Stimulated activated CD4-positive, alpha-beta T cell treated with anti-CD3 and anti-CD28 coated beads, Interleukin-15, amount 100 ng/mL, for 48 hours (primary cell): Measurements from ENCODE around the gene EPHB6.

Experiments used
- DNase-seq, 2 donors: peaks; one replicate each; pipeline ENCODE4 v3.0.0-alpha.2; 2020; ENCODE audit warnings: low read depth in 2 of 2

Gene EPHB6

GRCh38 chr7:142898377-142899170, 43.7 kb downstream of the EPHB6 start:
- DNase-seq, result no peak

GRCh38 chr7:142899661-142900060, 44.8 kb downstream of the EPHB6 start:
- no peak for DNase-seq

DNA sequence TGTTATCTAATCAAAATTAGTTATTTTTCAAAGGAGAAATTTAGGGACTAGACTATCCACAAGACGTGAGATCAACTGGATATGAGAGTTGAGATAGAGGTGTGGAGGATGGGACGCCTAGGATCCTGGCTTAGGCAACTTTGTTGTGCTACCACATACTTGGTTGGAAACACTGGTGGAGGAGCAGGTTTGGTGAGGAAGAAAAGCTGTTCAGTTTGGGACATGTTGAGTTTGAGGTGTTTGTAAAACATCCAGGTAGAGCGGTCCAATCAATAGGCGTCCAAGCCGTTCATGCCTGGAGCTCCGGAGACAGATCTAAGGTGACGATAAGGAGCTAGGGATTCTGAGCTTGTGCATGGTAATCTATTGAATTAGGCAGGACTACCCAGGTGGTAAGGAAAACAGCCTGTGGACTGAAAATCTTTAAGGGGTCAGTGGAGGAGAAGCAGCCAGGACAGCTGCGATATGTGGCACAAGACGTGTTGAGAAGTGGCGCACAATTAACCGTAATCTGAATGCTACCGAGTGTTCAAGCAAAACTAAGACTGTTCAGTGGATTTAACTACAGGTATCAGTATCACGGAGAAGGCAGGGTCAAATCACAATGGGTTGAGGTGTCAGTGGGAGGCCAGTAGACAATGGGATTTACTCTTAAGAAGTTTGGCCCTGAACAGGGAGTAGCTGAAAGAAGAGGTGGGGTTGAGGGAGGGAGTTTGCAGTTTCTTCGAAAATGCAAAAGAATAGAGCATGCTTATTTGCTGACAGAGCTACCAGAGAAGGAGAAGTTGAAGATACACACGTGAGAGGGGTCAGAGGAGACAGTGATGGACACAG, 46.8 kb downstream of the EPHB6 start:
- DNase-seq, result no peak

DNA sequence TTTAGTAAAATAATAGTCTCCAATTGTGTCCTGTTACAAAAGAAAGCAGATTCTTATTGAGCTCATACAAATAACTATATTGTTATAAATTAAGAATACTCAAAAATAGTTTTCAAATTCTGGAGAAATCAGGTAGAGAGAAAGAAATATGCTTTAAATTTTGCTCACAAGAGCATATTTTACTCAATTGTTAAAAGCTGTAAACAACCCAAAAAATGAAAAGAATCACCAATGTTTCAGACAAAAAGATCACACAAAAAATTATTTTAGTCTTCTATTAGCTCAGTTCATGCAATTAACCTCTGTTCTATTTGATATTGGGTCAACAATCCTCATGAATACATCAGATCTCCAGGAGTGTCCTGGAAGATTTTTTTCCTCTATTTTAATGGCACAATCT, 49.3 kb downstream of the EPHB6 start:
- DNase-seq, result no peak

DNA sequence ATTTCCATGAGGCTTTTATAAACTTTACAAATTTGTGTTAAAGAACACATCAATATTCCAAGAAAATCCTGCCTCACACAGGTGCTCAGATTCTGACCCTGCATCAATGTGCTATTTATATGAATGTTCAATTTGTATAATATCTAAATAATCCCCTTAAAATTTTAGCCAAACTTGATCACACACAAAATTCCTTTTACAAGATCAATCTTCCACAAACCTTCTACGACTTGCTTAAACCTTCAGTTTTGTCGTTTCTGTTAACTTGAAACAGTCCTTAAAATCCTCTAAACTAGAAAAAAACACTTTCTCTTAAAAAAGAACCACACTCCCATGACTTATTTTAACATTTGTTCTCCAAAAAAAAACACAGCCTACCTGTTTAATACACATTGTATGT, 50.9 kb downstream of the EPHB6 start:
- DNase-seq, result no peak

DNA sequence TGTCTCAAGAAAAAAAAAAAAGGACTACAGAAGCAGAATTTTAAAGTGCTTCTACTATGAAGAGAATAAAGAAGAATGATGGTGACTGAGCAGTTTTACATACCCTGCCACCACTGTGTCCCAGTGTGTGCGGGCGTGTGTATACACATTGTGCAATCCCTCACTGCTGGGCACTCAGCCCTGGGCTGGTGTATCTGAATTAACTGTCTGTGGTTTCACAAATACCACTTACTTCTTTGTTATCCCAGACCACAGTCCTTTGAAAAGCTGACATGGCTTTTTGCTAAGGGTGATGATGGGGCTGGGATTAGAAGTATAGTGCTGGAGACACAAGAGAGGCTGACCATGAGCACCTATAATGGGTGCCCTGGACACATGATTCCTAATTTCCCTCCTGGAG, 51.8 kb downstream of the EPHB6 start:
- DNase-seq, result no peak

DNA sequence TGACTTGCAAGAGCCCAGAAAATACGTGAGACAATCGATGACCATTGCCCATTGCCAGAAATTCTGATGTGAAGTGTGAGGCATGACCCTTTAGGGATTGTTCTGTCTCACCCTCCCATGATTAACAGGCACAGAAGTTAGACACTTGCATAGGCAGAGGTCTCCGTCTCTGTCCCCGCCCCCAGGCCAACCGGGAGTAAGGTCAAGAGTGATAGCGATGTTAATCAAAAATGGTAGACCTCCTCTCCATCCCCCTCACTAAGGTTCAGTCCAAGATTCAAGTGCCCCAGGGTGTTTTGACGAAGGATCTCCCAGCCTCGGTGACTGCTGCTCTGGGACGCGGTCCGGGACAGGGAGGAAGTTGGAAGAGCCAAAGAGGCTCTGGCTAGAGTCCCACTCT, 53.4 kb downstream of the EPHB6 start:
- no peak for DNase-seq

GRCh38 chr7:142908921-142909890, 54.3 kb downstream of the EPHB6 start:
- no peak for DNase-seq

GRCh38 chr7:142910031-142910433, 55.2 kb downstream of the EPHB6 start:
- no peak for DNase-seq

DNA sequence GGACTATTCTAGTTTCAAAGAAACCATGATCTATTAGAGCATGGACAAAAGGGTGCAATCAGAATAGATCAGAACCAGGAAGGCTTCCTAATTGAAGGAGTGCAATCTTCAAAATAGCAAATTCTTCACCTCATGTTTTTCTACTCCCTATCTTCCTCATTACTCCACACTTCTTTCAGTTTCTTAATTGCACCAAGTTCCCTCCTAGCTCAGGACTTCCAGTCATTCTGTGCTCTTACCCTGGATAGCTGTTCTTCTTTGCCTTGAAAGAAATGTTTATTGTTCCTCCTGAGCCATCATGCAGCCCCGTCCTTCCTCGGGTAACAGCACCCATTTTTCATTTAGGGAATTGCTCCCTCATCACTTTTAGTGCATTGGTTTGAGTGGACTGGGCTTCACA, 55.6 kb downstream of the EPHB6 start:
- DNase-seq, result no peak

- DNase-seq, result no peak
These were observed 58.2 kb downstream of the EPHB6 start for GRCh38 chr7:142913051-142913450.

DNA sequence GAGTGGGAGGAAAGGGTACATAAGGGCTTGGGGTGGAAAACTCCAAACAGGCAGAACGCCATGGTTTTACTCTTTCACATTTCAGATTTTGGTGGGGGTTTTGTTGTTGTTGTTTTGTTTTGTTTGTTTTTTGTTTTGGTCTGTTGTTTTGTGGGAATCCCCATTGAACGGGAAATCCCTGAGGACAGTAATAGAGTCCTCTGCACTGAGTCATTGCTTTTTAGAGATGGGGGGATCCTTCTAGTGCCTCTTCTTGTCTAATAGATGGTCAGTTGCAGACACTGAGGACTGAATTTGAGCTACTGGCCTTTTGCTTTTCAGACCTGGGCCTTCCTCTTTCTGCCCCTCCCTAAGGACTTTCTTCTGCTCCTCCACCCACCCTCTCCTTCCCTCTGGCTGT, 58.7 kb downstream of the EPHB6 start:
- DNase-seq, result no peak

DNA sequence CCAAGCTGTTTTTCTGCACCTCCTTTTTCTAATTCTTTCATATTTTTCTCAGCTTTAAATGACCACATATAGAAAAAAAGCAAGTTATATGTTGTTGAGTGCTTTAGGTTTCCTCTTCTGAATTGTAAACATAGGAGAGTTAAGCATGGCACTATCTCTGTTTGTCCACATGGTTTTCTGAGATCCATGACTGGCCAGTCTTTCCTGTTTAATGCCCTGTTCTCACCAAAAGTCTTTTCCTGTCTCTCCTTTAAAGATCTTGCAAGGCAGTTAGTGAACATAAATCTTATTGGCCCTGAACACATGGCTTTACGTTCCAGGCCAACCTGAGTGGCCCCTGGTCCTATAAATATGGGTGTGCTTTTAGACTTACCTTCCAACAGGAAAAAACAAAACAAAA, 59.2 kb downstream of the EPHB6 start:
- DNase-seq, result no peak

- no peak for DNase-seq
These were observed 60.4 kb downstream of the EPHB6 start for GRCh38 chr7:142915315-142915714.

GRCh38 chr7:142916508-142916907, 61.6 kb downstream of the EPHB6 start:
- no peak for DNase-seq

DNA sequence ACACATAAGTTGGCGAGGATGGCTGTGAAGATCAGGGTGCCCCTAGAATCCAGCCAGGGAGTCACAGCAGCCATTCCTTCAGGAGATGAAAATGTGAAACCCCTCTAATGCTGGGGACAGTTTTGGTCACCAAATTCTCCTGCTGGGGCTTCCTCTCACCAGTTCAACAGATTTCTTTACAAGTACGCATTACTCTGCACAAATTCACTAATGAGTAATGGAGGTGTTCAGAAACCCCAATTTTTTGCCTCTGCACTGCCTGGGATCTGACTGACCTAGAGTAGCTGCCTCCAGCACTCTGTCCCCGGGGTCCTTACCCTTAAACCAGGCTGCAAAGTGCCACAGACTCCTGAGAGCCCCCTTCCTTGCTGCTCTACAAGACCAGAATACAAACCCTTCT, 62.6 kb downstream of the EPHB6 start:
- no peak for DNase-seq

DNA sequence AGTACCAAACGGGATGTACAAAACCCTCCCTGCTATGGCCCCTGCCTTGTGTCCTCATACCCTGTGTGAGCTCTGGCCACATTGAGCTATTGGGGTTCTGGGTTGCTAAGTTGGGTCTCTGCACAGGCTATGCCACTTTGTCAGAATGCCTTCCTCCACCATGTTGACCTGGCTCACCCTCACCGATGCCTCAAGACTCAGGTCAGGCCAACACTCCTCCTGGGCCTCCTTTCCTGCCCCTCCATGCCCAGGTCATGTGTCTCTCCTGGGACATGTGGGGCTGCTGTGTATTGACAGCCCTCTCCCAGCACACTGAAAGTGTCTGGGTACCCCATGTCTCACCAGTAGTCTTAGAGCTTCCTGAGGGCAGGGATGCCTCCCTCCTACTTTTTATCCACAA, 64.0 kb downstream of the EPHB6 start:
- no peak for DNase-seq

DNA sequence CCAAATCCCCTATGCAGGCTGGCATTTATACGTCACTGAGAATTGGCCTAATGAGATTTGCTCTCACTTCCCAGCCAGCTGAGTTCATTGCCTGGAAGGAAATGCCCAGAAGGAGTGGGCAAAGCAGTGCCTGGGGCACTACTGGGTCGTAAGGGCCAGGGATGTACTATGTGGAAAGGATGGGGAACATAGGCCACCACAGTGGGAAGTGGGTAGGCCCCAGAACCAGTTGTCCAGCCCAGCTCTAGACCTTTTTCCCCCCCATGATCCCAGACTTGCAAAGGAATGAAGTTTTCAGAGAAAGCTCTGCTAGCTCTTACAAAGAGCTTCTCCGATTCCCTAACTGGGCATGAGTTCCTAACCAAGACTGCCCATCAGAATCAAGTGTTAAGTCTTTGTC, 64.8 kb downstream of the EPHB6 start:
- no peak for DNase-seq
